NB4 (cell line): ENCODE measurements around the gene TMPRSS11D.

Experiments
- MYC ChIP-seq: IDR thresholded peaks from 2 replicates; pipeline ENCODE4 v1.6.1; 2011; ENCODE audit warnings: low read depth, low read length
- POLR2A ChIP-seq: IDR thresholded peaks from 2 replicates; pipeline ENCODE4 v1.6.1; 2011; ENCODE audit warnings: mild to moderate bottlenecking; ENCODE audit not compliant: insufficient read length; ENCODE audit errors: extremely low read depth

- no peak for TF ChIP-seq POLR2A
- TF ChIP-seq MYC: no peak
These were observed 10.9 kb upstream of the TMPRSS11D start for GRCh38 chr4:67894659-67895058.
